Subcutaneous adipose tissue (tissue), 4 donors: ENCODE data around the gene C1orf105. TPM values are rescaled to one million over a fixed set of nuclear protein-coding genes. Genes with fewer than 3 reads are reported as not detected.

Experiments used
- CTCF ChIP-seq: fragments of 450-650 bp; IDR thresholded peaks from one replicate; pipeline ENCODE4 v1.5.1; 2016; ENCODE audit warnings: low read depth, mild to moderate bottlenecking, control low read depth, antibody characterized with exemption, moderate library complexity
- total RNA-seq, 4 donors: library from RNA; depleted of rRNA; stranded (reverse); fragments of >200 nt; gene quantifications; one replicate each; pipeline ENCODE4 v1.1.0, GENCODE V29; 2016

C1orf105 gene
- total RNA-seq, 4 donors from 2014 or later, result not detected

GRCh38 chr1:172497230-172497629, 76.7 kb downstream of the C1orf105 start:
- no peak for TF ChIP-seq CTCF

- TF ChIP-seq CTCF, result no peak
Measured at GRCh38 chr1:172498857-172499256, 78.4 kb downstream of the C1orf105 start.

GRCh38 chr1:172499636-172500141, 79.2 kb downstream of the C1orf105 start:
- no peak for TF ChIP-seq CTCF

- no peak for TF ChIP-seq CTCF
Measured at GRCh38 chr1:172500207-172500606, 79.7 kb downstream of the C1orf105 start.

- TF ChIP-seq CTCF, result no peak
Measured at GRCh38 chr1:172507741-172508140, 87.3 kb downstream of the C1orf105 start.

GRCh38 chr1:172510479-172510878, 90.0 kb downstream of the C1orf105 start:
- TF ChIP-seq CTCF, result no peak

GRCh38 chr1:172512591-172512990, 92.1 kb downstream of the C1orf105 start:
- no peak for TF ChIP-seq CTCF
